K562 (cell line): ENCODE measurements around the gene NBEAL2. TPM values are rescaled to one million over a fixed set of nuclear protein-coding genes. Genes with fewer than 3 reads are reported as not detected.

Source experiments
- ATF7 ChIP-seq: fragments of 450-650 bp; IDR thresholded peaks from 2 replicates; pipeline ENCODE4 v1.7.1; 2014; ENCODE audit warnings: mild to moderate bottlenecking, moderate library complexity
- CHD7 ChIP-seq: fragments of 200-600 bp; sonication (generic); IDR thresholded peaks from one replicate; pipeline ENCODE4 v1.6.1; 2012; ENCODE audit warnings: mild to moderate bottlenecking, low read depth, low read length, inconsistent platforms
- CREM ChIP-seq: IDR thresholded peaks from 2 replicates; pipeline ENCODE4 v1.6.1; 2014; ENCODE audit warnings: antibody characterized with exemption, low read depth
- EP400 ChIP-seq: fragments of 450-650 bp; IDR thresholded peaks from 2 replicates; pipeline ENCODE4 v1.6.1; 2017; ENCODE audit warnings: antibody characterized with exemption, mild to moderate bottlenecking, moderate library complexity
- FOSL1 ChIP-seq: fragments of 200-800 bp; sonication (Bioruptor generic); conservative IDR thresholded peaks from 2 replicates; pipeline ENCODE4 v1.6.1; 2016; ENCODE audit warnings: missing genetic modification characterization, missing compliant biosample characterization
- KLF6 ChIP-seq: fragments of 250-450 bp; sonication (Bioruptor Pico); IDR thresholded peaks from 2 replicates; pipeline ENCODE4 v1.4.0; 2020; ENCODE audit warnings: mild to moderate bottlenecking, moderate library complexity, borderline replicate concordance
- MNT ChIP-seq, 2 experiments: fragments of 450-650 bp; conservative IDR thresholded peaks; 2 replicates each; pipeline ENCODE4 v1.6.1; 2017; ENCODE audit warnings: mild to moderate bottlenecking in 2 of 2, moderate library complexity in 2 of 2
- MTA2 ChIP-seq: fragments of 450-650 bp; IDR thresholded peaks from 2 replicates; pipeline ENCODE4 v1.6.1; 2016; ENCODE audit warnings: low read depth
- NBN ChIP-seq: fragments of 450-650 bp; IDR thresholded peaks from 2 replicates; pipeline ENCODE4 v1.6.1; 2016; ENCODE audit warnings: low read depth, mild to moderate bottlenecking
- RBBP5 ChIP-seq: fragments of 200-600 bp; sonication (generic); IDR thresholded peaks from 2 replicates; pipeline ENCODE4 v1.6.1; 2012; ENCODE audit warnings: borderline replicate concordance, mild to moderate bottlenecking, low read length, control low read depth, inconsistent platforms; ENCODE audit not compliant: insufficient read depth, poor library complexity, severe bottlenecking
- RBM39 ChIP-seq: fragments of 200-400 bp; formaldehyde crosslinking; optimal IDR thresholded peaks from 2 replicates; pipeline ENCODE3; 2018; ENCODE audit warnings: low read depth, low read length
- TAF1 ChIP-seq: IDR thresholded peaks from 2 replicates; pipeline ENCODE4 v1.6.1; 2011; ENCODE audit warnings: mild to moderate bottlenecking, low read length, moderate library complexity; ENCODE audit not compliant: insufficient read depth, control insufficient read depth, severe bottlenecking; ENCODE audit errors: extremely low read depth
- ZBTB8A ChIP-seq: fragments of 450-650 bp; IDR thresholded peaks from 2 replicates; pipeline ENCODE4 v1.6.1; 2018; ENCODE audit warnings: mild to moderate bottlenecking, moderate library complexity; ENCODE audit not compliant: partially characterized antibody
- ZNF253 ChIP-seq: fragments of 250-450 bp; sonication (Bioruptor Pico); conservative IDR thresholded peaks from 2 replicates; pipeline ENCODE4 v1.6.1; 2021; ENCODE audit warnings: mild to moderate bottlenecking
- ZNF274 ChIP-seq: IDR thresholded peaks from 2 replicates; pipeline ENCODE4 v1.6.1; 2011; ENCODE audit warnings: low read depth, mild to moderate bottlenecking, low read length, moderate library complexity, borderline replicate concordance
- polyA plus RNA-seq, 8 experiments: library from polyadenylated mRNA; depleted of rRNA in 4 of 8; stranded (reverse) in 5 of 8; unstranded in 3 of 8; fragments of >200 nt; fragmentation: Nextera tagmentation in 2 of 8; fragmentation: Illumina TruSeq in 1 of 8; extraction: Ambion mirVana in 2 of 8; extraction: Trizol in 1 of 8; gene quantifications; 2 replicates each; pipeline versions ENCODE4 v1.2.1 to v1.2.3, GENCODE V29; 2011 to 2014; ENCODE audit warnings: inconsistent platforms in 1 of 8, missing spikeins in 1 of 8
- total RNA-seq, 7 experiments: library from RNA; depleted of rRNA in 6 of 7; stranded (reverse); fragments of >200 nt in 6 of 7; fragmentation: Illumina TruSeq in 2 of 7; extraction: Trizol in 2 of 7; gene quantifications; 2 replicates each; pipeline versions ENCODE4 v1.2.1 to v1.2.3, GENCODE V29; 2011 to 2021; ENCODE audit warnings: low replicate concordance in 1 of 7

Gene NBEAL2
- total and polyA plus RNA-seq, 9 of the 15 experiments (the other 6 are each of a cell fraction or from before 2014, with no cell fraction given): 0.06 to 114 (median 29.6) TPM

- TF ChIP-seq MNT (conservative IDR thresholded peaks at IDR 0.05): peak in 1 of 2 experiments; percentile 55; a peak in 2 of 4 replicates
- no peak for TF ChIP-seq ZNF274
- TF ChIP-seq MTA2: peak; percentile 25; the same call in 1 of the 2 replicates
- TF ChIP-seq RBM39: no peak
- TF ChIP-seq NBN: peak; percentile 93; the same call in 1 of the 2 replicates
- no peak for TF ChIP-seq CHD7
- peak; percentile 22 for TF ChIP-seq RBBP5
- TF ChIP-seq ZBTB8A: no peak
- peak; percentile 86 for TF ChIP-seq CREM
- peak; percentile 98 for TF ChIP-seq ATF7
- TF ChIP-seq TAF1: no peak
- no peak for TF ChIP-seq ZNF253 (CRISPR knock-in tag)
- peak; percentile 66 for TF ChIP-seq EP400
- TF ChIP-seq KLF6 (CRISPR knock-in tag): peak; percentile 3; the same call in 1 of the 2 replicates
- TF ChIP-seq FOSL1: peak; percentile 86
Measured at GRCh38 chr3:46947981-46948791, 31.3 kb upstream of the NBEAL2 start (continued).
